ENCODE data around the gene ENDOV.

GRCh38 chr17:80429356-80430275 lies 14.6 kb downstream of the ENDOV start:
- no peak for TF ChIP-seq CTCF (IDR thresholded peaks at IDR 0.05)
- TF ChIP-seq POLR2A (IDR thresholded peaks at IDR 0.05), result no peak
